Muscle layer of duodenum (tissue), 2 donors: ENCODE data around the gene ZBTB20.

Source experiments
- H3K27ac ChIP-seq: one replicate; pipeline ENCODE4 v1.7.0; 2013; ENCODE audit warnings: mild to moderate bottlenecking, low read length
- H3K27me3 ChIP-seq: one replicate; pipeline ENCODE4 v1.7.0; 2013; ENCODE audit warnings: low read depth, mild to moderate bottlenecking, control low read depth, low read length
- H3K36me3 ChIP-seq, 2 donors: one replicate each; pipeline ENCODE4 v1.7.0; 2013; ENCODE audit warnings: low read length in 2 of 2, control low read depth in 1 of 2, mild to moderate bottlenecking in 1 of 2; ENCODE audit not compliant: insufficient read depth in 2 of 2, control insufficient read depth in 1 of 2
- H3K4me1 ChIP-seq, 2 donors: one replicate each; pipeline ENCODE4 v1.7.0; 2013; ENCODE audit warnings: low read length in 2 of 2, mild to moderate bottlenecking in 2 of 2, control low read depth in 1 of 2, moderate library complexity in 1 of 2; ENCODE audit not compliant: insufficient read depth in 2 of 2, control insufficient read depth in 1 of 2
- H3K4me3 ChIP-seq, 2 donors: one replicate each; pipeline ENCODE4 v1.7.0; 2013; ENCODE audit warnings: low read length in 2 of 2, low read depth in 1 of 2, mild to moderate bottlenecking in 1 of 2
- H3K9me3 ChIP-seq, 2 donors: one replicate each; pipeline ENCODE4 v1.7.0; 2013; ENCODE audit warnings: low read length in 2 of 2, control low read depth in 1 of 2, mild to moderate bottlenecking in 1 of 2; ENCODE audit not compliant: control insufficient read depth in 1 of 2
- donor health status: healthy.

ZBTB20 gene

DNA sequence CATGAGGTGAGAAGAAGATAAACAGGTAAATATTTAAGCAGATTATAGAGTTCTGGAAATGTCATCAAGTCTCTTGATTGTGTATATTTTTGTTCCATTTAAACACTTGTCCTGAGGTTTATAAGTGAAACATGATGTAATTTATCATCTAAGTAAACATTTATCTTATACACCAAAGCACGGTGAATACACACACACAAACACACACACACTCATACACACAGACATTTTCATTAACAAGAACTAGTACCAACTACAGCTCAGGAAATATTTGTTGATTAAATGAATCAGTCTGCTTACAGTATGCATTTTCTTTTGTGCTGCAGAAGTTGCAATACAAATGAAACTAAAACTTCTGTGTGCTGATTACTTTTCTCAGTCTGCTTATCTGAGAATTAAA lies 357.3 kb downstream of the ZBTB20 start:
- Histone ChIP-seq H3K27me3 (no peaks in the 10 kb centered on the region), H3K4me1 (peaks cover 0 to 4% of the 10 kb centered on the region in 2 donors), H3K27ac (no peak overlapping the region), H3K36me3 (no peaks in the 10 kb centered on the region), H3K4me3 (no peak overlapping the region), H3K9me3 (no peaks in the 10 kb centered on the region)

- no peaks in the 10 kb centered on the region for H3K27me3 ChIP-seq
- H3K36me3 ChIP-seq = peaks cover 0 to 6% of the 10 kb centered on the region in 2 donors
- peaks cover 0 to 12% of the 10 kb centered on the region in 2 donors for H3K9me3 ChIP-seq
- H3K4me3 ChIP-seq = no peak overlapping the region
- no peaks in the 10 kb centered on the region for H3K4me1 ChIP-seq
- no peak overlapping the region for H3K27ac ChIP-seq
These were observed 371.7 kb downstream of the ZBTB20 start for GRCh38 chr3:114775395-114775794.

- Histone ChIP-seq H3K4me1 (no peaks in the 10 kb centered on the region), H3K27me3 (no peaks in the 10 kb centered on the region), H3K9me3 (peaks cover 0 to 8% of the 10 kb centered on the region in 2 donors), H3K27ac (no peak overlapping the region), H3K36me3 (no peaks in the 10 kb centered on the region), H3K4me3 (no peak overlapping the region)
These were observed 376.2 kb downstream of the ZBTB20 start for GRCh38 chr3:114770874-114771273.

- Histone ChIP-seq H3K4me1 (peaks cover 0 to 9% of the 10 kb centered on the region in 2 donors), H3K9me3 (no peaks in the 10 kb centered on the region), H3K27ac (no peak overlapping the region), H3K36me3 (no peaks in the 10 kb centered on the region), H3K27me3 (no peaks in the 10 kb centered on the region), H3K4me3 (no peak overlapping the region)
These were observed 383.0 kb downstream of the ZBTB20 start for GRCh38 chr3:114764056-114764492.

- H3K27ac ChIP-seq = no peak overlapping the region
- peaks cover 0 to 9% of the 10 kb centered on the region in 2 donors for H3K4me1 ChIP-seq
- H3K36me3 ChIP-seq = no peaks in the 10 kb centered on the region
- no peak overlapping the region for H3K4me3 ChIP-seq
- H3K27me3 ChIP-seq = no peaks in the 10 kb centered on the region
- no peaks in the 10 kb centered on the region for H3K9me3 ChIP-seq
These were observed 384.9 kb downstream of the ZBTB20 start for GRCh38 chr3:114762144-114762543.

DNA sequence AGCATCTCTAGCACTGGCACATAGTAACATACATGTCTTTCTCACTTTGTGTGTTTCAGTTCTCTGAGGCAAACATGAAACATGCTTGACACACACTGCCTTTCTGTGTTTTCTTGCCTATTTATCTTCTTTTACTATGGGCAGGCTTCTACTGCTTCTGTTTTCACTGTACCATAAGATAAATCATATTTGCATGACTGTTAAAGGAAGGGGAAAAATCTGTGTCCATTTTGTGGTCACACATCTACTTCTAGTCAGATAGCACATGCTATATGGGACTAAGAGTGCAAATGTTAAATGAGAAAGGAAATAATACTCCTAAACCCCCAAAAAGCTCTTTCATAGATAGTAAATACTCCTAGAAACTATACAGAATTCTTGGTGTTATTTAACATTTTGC lies 386.4 kb downstream of the ZBTB20 start:
- peaks cover 0 to 9% of the 10 kb centered on the region in 2 donors for H3K4me1 ChIP-seq
- H3K27ac ChIP-seq = no peak overlapping the region
- no peaks in the 10 kb centered on the region for H3K36me3 ChIP-seq
- no peaks in the 10 kb centered on the region for H3K27me3 ChIP-seq
- H3K9me3 ChIP-seq = no peaks in the 10 kb centered on the region
- no peak overlapping the region for H3K4me3 ChIP-seq

- Histone ChIP-seq H3K27ac (peak overlapping the region; percentile 78), H3K4me1 (peaks cover 0 to 9% of the 10 kb centered on the region in 2 donors), H3K36me3 (no peaks in the 10 kb centered on the region), H3K4me3 (peak overlapping the region; percentile 53 to 57), H3K9me3 (no peaks in the 10 kb centered on the region), H3K27me3 (no peaks in the 10 kb centered on the region)
These were observed 388.0 kb downstream of the ZBTB20 start for GRCh38 chr3:114758831-114759699.

- H3K36me3 ChIP-seq = no peaks in the 10 kb centered on the region
- no peaks in the 10 kb centered on the region for H3K9me3 ChIP-seq
- no peaks in the 10 kb centered on the region for H3K27me3 ChIP-seq
- no peaks in the 10 kb centered on the region for H3K4me1 ChIP-seq
- H3K27ac ChIP-seq = peak overlapping the region; percentile 35
- no peak overlapping the region for H3K4me3 ChIP-seq
These were observed 390.4 kb downstream of the ZBTB20 start for GRCh38 chr3:114756506-114757279.

GRCh38 chr3:114746502-114746901 lies 400.6 kb downstream of the ZBTB20 start:
- Histone ChIP-seq H3K27me3 (no peaks in the 10 kb centered on the region), H3K9me3 (no peaks in the 10 kb centered on the region), H3K36me3 (no peaks in the 10 kb centered on the region), H3K4me3 (peak overlapping the region; percentile 45 to 74), H3K4me1 (peaks cover 0 to 12% of the 10 kb centered on the region in 2 donors), H3K27ac (peak overlapping the region; percentile 86)

DNA sequence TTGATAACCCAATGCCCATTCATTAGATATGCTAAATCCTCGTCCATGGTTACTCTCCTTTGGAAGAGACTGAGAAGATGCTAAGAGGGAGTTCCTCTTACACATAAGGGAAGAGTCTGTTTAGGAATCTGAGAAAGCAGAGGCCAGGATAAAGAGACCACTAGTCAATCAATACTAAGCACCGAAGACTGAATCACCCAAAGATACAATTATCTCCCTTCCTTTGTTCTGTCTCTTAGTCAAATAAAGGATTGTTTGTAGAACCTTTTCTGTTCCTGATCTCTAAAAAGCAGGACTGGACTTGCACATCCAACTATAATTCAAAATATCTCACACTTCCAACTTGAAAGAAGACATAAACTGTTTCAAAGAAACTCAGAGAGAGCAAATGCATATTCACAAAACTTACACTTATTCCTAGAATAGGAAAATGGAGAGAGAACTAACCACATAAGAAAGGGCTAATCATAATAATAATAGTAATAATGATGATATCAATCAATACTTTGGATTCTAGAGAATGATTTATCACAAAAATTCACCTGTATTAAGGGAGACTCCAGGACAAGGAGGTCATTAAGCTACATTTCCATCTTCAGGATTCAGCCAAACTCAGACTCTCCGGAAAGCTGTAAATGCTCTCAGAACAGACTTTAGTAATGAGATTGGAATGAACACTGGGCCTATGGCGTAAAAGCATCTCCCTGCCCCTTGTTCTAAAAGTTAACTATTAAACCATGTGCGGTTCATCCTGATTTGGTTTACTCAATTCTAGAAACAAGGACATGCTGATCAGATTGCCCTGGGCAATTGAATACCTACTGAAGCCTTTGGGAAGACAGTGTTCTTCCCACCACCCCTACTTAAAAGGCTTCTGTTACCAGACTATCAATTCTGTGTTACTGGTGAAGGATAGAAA lies 401.5 kb downstream of the ZBTB20 start:
- H3K4me1 ChIP-seq = peaks cover 0 to 12% of the 10 kb centered on the region in 2 donors
- H3K9me3 ChIP-seq = no peaks in the 10 kb centered on the region
- no peaks in the 10 kb centered on the region for H3K27me3 ChIP-seq
- H3K4me3 ChIP-seq = peak overlapping the region; percentile 45 to 74
- peak overlapping the region; percentile 86 for H3K27ac ChIP-seq
- H3K36me3 ChIP-seq = no peaks in the 10 kb centered on the region
